Fibroblast of skin of right quadriceps (primary cell): ENCODE results near the gene KCNC1.
A peak's percentile ranks its signal among the peaks of the same experiment; 100 is the strongest.

Source experiments
- DNase-seq: peaks from one replicate; pipeline ENCODE4 v3.0.0-alpha.2; 2013

Gene KCNC1

DNA sequence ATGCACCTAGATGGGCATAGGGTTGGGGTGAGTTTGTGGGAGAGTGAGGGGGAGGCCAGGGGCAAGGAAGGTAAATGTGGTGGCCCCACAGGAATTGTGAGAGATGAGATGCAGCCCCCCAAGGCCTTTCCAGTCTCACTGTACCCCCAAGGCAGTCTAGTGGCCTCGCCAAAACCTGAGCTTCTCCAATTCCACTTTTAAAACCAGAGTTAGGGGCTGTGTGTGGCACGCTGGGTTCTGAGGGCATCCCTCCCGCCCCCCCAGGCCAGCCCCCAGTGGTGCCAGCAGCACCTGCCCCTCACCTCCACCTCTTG is 40.4 kb downstream of the KCNC1 start:
- no peak for DNase-seq

DNA sequence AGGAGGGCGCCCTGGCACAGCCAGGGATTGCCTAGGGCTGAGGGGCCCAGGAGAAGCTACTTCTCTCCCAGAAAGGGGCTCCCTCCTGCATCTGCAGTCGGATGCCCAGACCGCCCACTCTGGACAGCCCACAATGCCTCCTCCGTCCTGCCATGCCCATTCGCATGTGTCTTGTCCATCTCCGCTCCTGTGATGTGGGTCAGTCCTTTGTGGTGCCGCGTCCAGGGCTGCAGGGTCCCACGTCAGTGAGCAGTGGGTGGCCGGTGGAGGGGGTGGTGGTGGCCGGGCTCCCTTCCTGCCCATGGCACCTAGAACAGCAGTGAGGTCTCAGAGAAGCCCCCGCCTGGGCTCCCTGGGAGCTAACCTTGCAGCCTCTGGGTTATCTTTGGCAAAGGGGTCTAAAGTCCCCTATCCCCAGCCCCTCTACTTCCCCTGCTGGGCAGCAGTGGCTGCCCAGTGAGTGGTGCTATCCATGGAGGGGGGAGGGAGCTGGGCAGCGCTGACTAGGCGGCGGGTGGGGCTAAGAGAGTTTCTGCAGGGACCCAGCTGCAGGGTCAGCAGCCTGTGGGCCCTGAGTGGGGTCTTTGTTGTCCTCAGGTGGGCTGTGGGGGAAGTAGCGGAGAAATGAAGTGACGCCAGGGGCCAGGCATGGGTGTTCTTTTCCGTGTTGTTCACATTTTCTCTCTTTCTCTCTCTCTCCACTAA is 41.1 kb downstream of the KCNC1 start:
- no peak for DNase-seq

DNA sequence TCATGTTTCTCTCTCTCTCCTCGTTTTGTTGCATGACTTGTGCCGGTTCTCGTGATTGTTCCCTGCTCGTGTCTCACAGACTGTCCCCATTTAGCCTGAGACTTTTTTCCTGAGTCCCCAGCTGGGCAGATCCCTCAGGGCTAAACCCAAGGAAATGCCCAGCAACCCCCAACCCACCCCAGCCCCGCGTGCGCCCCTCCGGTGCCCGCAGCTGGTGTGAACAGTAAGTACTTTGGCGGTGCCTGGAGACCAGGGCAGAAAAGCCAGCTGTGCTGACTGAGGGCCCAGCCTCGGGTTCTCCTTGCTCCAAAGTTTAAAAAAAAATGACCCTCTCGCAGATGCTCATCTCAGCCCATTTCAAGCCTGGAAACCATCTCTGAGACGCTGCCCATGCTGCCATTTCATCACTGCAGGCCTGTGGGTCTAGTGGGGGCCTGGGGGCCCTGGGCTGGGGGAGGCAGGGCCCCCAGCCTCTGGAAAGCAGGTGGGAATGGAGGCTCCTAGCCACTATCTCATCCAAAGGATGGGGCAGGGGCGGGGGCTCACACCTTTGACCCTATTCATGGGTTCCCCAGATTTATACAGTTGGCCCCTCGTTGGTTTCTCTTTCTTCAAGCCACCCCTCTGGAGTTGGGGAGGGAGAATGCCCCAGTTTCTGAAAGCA is 41.8 kb downstream of the KCNC1 start:
- DNase-seq = no peak

GRCh38 chr11:17777086-17777737 is 42.6 kb downstream of the KCNC1 start:
- no peak for DNase-seq

DNA sequence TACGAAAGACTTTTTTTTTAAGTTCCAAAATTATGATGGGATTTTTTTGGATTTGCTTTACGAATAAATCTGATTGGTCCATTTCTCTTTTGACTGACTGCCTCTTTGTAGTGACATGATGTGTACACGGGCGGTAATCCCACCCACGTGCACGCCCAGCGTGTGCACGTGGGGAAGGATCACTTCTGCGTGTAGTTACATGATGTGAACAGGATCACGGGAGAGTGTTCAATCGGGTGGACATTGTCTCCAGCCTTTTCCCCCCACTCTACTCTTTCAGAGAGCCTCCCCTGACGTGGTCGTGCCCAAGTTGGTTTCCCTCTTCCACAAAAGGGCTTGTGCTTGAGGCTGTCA is 43.1 kb downstream of the KCNC1 start:
- DNase-seq = no peak

DNA sequence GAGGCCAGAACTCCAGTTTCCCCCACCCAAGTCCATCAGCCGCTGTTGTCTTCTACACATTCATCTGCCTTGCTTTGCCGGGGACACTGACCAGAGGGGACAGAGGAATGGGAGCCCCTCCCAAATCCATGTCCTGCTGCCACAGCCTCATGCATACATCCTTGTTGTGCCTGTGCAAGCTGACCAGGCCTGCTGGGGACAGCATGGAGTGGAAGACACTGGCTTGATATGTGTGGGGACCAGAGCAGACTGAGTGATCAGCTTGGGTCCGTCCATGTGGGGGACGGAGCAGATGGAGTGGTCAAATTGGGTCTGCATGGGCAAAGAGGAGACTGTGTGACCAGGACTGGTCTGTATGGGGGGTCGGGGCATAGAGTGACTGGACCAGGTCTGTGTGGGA is 43.8 kb downstream of the KCNC1 start:
- DNase-seq = no peak

DNA sequence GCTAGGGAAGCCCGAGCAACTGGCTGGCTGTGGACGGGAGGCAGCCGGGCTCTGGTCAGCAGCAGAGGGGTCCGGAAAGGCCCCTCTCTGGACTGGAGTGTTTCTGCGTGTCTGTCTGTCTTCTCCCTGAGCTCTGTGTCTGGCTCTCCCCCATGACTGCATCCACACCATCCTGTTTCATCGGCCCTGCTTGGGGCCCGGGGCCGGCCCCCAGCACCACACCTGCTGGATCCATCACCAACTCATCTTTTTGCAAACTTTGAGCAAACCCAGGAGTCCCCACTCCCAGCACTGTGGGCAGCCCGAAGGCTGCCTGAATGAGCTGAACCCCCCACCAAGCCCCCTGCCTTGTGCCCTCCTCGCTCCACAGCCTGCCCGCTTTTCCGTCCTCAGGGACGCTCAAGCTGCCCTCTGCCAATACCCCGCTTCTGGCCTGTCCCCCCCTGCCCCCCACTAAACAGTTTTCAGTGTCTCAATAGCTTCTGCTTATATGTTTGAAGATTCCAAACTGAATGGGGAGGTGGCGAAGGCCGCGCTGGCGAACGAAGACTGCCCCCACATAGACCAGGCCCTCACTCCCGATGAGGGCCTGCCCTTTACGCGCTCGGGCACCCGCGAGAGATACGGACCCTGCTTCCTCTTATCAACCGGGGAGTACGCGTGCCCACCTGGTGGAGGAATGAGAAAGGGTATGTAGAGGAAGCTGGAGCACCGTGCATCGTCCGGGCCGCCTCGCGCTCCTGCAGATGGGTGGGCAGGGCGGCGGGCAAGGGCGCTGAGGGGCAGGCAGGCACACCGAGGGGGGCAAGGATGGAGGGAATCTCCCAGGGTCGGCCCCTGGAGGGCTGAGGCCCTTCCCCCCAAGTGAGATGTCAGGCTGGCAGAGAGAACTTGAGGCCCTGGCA is 44.6 kb downstream of the KCNC1 start:
- no peak for DNase-seq

- DNase-seq = no peak
Measured at GRCh38 chr11:17779861-17780594, 45.4 kb downstream of the KCNC1 start.

DNA sequence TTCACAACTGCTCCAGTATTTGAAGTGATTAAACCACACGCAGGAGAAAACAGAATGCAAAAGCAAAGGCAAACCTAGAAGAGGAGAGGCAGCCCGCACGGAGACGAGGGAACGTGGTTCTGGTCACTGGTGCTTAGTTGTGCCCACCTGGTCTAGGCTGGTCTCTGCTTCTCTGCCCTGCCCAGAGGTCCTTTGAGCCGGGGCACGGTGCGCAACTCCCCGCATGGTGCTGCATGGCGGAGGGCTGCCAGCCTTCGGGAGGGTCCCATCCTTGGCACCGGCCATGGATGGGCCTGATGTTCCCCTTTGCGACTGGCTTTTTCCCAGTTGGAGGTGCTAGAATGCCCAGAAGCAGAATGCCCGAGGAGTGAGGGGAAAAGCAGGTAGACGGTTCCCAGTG is 46.1 kb downstream of the KCNC1 start:
- DNase-seq = no peak

DNA sequence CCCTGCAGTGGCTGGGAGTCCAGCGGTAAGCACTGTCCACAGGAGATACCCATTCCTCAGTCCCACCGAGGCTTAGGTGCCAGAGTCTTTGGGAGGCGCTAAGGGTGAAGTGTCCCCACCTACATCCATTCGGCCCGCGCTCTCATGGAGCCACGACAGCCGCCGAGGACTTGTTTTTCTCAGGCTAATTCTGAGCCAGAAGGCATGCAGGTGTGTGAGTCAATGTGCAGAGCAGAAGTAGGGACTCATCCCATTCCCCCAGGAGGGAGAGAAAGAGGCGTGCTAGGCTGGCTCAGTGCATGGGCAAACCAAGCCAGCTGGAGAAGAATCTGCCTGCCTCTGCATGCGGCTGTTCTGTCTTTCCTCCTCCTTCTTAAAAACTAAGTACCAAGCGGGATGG is 46.6 kb downstream of the KCNC1 start:
- DNase-seq = no peak

DNA sequence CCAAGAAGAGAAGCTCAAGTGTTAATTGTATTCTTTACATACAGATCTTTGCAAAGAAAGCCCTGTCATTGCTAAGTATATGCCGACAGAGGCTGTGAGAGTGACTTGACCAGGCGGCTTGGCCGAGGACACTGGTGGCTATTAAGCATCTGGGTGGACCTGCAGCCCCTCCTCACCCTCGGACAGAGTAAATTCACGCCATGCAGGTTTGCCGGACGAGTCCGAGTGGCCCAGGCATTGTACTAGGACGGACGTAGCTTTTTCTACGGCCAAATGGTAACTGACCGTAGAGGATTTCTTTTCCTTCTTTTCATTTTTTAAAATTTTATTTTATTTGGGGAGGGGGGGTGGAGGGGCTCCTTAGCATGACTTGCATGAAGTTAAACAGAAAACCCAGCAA is 47.0 kb downstream of the KCNC1 start:
- no peak for DNase-seq

GRCh38 chr11:17782145-17782544 is 47.6 kb downstream of the KCNC1 start:
- no peak for DNase-seq

DNA sequence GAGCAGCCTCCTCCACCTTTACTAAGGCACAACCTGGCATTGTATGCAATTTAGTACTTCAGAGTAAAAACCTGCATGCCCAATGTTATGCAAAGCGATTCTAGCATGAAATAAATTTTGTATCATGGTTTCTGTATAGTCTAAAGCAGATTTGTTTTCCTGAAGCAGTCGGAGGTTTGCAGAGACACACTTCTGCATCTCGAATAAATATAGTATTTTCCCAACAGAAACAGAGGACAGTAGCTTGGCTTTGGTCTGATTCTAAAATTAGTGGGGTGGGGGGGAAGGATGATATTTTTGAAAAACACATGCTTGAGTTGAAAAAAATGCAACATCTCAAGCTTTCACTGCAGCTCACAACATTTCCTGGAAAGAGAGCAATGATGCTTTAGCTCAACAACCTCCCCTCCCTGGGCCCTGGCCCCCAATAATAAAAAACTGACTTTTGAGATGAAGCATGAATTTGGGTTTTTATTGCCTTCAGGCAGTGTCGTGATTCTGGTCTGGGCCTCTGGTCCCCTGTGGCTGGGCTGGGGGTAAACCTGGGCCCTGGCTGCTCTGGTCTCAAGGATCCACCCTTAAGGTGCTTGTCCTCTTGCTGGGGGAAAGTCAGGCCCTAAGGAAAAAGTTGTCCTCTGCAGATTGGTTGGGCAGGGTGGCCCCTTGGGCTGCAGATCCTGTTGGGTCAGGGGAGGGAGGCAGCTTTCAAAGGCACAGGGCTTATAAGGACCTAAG is 48.2 kb downstream of the KCNC1 start:
- DNase-seq = no peak

- no peak for DNase-seq
Measured at GRCh38 chr11:17783878-17784277, 49.3 kb downstream of the KCNC1 start.

DNA sequence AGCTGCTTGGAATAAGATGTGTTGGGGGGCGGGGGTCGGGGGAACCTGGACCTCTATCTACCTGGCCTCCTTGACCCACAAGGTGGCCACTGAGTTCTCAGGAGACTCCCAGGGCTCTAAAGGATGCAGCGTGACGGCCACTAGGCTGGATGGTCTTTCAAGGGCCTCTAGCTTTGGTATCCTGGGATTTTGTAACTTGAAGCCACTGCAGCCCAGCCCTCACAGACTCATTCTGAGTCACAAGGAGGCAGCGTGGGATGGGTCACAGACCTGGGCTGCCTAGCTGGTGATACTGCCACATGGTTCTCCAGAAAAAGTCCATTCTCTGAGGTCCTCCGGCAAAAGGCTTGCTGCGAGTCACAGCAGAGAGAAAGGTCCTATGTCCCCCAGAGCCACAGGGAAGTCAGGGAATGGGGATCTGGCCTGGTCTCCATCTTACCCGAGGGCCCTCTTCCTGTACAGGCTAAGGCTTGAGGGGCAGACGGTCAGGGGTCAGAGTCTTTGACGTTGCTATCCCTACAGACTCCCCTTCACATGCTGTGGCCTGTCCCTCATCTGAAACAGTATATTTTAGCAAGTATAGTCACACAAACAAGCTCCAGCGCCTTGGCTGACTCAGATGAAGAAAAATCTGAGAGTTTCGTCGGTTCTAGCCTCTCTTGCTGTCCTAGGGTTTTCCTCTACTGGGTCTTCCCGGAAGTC is 52.4 kb downstream of the KCNC1 start:
- peak; percentile 77 for DNase-seq

GRCh38 chr11:17788084-17788483 is 53.5 kb downstream of the KCNC1 start:
- no peak for DNase-seq

GRCh38 chr11:17790453-17790852 is 55.9 kb downstream of the KCNC1 start:
- peak; percentile 58 for DNase-seq

DNA sequence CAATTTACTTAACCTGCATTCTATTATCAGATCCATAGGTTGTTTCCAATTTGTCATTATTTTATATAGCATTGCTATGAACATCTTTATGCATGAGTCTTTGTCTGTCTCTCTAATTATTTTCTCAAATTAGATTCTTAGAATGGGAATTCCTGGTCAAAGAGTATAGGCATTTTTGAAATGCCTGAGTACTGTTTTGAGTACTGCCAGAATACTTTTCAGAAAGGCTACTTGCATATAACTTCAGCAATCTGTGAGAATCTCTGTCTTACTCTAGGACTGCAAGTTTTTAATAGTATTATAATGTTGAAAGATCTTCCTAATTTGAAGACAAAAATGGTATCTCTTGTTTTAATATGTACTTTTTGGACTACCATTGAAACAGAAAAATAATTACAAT is 56.6 kb downstream of the KCNC1 start:
- no peak for DNase-seq

DNA sequence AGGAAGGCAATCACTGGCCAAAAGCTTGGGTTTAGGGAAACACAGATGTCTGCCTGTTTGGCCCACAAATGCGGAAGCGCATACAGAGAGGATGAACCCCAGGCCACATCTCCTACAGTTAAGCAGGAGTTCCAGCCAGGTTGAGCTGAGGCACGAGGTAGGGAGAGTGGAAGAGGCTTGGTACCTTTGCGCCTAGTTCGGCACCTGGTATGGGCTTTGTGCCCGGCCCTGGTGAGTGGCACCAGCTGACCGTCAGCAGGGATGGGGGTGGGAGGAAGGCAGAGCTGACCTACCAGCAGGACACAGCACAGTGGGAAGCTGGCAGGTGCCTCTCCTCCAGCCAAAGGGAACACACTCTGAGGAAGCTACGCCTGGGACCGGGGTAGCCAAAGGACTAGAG is 57.6 kb downstream of the KCNC1 start:
- no peak for DNase-seq

DNA sequence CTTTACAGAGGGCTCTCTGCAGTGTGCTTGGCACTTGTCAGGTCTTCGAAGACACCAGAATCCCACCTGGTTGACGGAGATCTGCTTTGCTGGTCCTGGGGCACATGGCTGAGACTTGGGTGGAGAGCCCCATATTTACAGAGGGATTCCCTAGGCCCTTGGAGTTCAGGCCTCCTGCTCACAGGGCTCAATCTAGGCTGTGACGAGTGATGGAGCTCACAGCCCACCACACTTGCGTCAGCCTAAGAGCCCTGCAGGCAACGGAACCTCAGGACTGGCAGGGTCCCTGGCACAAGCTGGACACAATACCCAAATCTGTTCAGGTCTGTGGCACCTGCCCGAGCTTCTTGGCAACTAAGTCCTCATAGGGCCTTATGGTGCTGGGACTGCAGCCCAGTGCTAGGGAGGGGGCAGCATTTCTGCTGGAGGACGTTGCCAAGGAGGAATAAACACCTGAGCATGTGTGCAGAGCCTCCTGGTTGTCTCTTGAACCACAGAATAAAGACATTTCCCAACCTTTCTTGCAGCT is 59.1 kb downstream of the KCNC1 start:
- DNase-seq = no peak

- DNase-seq = no peak
Measured at GRCh38 chr11:17794981-17795380, 60.4 kb downstream of the KCNC1 start.
